ENCODE data around the gene DCLK1.
A peak's percentile ranks its signal among the peaks of the same experiment; 100 is the strongest.

Gene DCLK1

DNA sequence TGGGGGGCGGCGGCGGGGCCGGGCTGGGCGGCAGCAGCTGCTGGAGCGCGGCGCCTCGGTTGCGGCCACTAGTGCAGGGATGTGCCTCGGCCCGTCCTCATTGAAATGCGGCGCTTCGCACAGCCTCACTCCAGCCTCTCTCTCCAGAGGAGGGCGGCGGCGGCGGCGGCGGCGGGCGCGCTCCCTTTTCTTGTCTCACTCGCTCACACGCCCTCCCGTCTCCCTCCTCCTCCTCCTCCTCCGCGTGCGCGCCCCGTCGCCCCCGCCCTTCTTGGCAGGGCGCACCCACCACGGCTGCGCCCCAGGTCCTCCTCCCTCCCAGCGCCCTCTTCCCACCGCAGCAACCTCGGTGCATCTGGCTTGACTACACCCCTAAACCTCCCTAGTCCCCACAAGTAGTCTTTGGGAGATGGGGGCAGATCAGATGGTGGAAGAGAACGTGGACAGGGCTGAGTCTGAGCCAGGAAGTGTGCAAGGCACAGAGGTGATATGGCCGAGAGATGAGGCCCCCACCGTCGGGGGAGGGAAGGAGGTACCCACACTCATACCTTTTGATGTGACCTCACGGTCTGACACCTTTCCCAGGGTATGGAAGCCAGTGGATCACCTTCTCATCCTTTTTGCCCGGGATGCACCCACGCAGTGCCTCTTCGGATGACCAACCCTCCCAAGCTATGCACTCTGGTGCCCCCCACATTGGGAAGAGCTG is at the start of gene DCLK1:
Gene DCLK1 (minus strand): TSS at position 161 of the 709 bp plus-strand sequence.
- DNase-seq, result peak; percentile 27

GRCh38 chr13:36175621-36176020 is 44.4 kb upstream of the DCLK1 start:
- DNase-seq, result no peak

DNA sequence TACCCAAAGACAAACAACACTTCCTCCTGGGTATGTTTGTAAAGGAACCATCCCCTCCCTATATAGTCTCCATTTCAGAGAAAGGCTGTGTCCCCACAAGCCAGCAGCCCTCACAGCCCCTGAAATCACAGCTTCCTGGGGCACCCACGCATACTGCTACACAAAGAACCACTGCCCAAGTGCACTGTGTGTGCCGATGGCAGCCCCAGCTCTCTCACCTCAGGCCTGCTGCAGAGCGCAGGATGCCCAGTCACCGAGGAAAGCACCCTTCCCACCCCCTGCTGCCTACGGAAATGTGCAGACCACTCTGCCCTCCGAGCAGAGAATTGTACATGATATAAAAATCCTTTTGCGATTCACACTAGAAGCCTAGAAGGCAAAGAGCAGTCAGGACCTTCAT is 43.7 kb upstream of the DCLK1 start:
- DNase-seq, result no peak

GRCh38 chr13:36173571-36174322 is 42.6 kb upstream of the DCLK1 start:
- DNase-seq, result no peak

DNA sequence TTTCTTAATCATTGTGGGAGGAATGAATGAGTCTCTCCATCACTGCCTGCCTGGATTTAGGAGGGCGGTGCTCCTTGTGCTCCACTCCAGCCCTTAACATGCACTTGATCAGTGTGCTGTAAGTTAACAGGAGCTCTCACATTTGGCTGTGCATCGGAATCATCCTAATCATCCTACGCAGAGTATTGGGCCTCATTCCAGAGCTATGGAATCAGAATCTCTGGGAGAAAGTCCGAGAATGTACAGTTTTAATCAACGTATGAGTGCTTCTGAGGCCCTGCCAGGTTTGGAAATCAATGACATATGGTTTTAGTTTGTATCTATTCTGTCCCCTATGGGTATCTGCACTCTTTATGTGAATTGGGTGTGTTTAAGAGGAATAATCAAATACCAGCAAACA is 34.9 kb upstream of the DCLK1 start:
- DNase-seq, result no peak

DNA sequence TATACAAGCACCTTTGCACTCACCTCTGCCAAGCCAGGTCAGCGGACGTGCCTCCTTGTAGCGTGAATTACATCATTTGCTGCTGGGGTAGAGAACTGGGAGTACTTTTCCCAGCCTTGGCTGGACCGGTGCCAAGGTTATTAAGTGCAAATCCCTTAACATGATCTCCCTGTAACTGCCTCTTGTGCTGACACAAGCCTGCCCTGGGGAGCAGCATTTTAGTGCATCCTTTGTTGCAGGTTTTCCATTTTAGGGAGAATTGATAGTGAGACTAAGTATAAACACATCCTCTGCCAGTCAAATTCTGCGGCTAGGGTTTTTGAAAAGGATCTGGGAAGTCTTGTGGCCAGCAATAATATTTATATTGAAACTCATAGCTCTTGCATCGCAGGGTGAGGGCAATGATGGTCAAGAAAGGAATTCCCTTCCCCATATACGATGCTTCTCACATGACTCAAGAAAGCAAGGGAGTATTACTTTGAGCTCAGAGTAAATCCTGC is 32.7 kb upstream of the DCLK1 start:
- DNase-seq, result peak; percentile 82

DNA sequence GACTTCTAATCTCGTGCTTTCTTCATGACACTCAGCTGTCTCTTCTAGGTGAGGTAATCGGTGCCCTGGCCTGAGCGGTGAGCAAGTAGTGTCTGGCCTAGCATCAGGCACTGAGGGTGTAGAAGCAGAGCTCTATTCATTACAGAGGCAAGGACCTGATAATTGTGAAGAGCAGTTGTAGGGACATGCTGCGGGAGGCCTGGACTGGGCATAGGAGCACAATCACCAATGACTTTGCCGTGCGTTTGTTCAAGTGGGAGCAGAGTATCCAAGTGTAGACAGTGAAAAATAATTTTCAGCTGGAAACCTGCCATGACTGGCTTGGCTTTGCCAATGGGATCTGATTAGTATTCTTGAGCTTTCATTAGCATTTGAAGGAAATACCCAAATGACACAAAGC is 32.1 kb upstream of the DCLK1 start:
- DNase-seq, result no peak

DNA sequence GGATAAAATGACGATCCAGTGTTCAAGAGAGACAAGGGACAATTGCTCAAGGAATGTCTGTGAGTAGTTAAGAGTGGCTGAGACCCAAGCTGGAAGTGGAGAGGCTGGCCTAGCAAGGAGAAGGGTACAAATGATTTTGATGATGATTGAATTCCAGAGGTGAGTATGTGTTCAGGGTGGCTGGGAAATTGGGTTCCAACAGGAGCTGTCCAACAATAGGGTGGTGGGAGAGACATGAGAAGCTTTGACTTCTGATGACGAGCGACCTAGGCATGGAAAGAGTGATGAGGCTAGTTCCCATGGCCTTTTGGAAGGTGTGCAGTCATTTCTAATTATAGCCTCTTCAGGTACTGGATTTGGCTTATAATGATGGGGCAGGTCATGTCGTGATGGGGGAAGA is 29.1 kb upstream of the DCLK1 start:
- DNase-seq, result no peak

DNA sequence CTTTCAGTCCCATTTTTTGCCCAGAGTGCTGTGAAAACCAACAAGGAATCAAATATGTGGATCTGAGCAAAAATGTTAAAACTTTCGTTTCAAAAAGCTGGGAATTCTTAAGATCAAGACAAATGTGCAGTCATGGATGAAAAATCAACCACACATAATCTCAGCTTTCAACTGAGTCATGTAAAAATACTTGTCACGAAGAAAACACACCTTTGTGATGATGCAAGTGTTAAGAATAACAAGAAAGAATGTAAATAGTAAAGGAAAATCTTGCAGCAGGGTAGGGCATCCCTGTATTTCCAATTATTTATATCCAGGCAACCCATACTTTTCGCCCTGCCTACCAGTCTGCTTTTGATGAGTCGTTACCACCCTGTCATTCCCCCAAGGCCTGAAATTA is 27.4 kb upstream of the DCLK1 start:
- DNase-seq, result no peak

DNA sequence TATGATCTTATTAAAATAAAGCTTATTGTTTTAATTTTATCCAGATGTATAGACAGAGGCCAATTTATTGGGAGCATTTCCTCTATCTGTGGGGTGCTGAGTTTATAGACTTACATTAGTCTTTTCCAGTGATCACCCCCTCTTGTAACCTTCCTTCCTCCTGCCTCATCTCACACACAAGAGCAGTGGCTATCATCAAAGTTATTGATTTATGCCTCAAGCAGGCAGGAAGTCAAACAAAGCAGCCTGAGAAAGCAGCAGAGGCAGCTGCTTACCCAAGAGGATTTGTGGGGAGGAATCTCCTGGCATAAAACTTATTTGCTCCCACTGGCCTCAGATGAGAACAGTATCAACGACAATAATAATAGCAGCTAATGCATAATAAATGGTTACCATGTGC is 26.3 kb upstream of the DCLK1 start:
- peak; percentile 44 for DNase-seq

- no peak for DNase-seq
These were observed 23.5 kb upstream of the DCLK1 start for GRCh38 chr13:36154567-36155291.

DNA sequence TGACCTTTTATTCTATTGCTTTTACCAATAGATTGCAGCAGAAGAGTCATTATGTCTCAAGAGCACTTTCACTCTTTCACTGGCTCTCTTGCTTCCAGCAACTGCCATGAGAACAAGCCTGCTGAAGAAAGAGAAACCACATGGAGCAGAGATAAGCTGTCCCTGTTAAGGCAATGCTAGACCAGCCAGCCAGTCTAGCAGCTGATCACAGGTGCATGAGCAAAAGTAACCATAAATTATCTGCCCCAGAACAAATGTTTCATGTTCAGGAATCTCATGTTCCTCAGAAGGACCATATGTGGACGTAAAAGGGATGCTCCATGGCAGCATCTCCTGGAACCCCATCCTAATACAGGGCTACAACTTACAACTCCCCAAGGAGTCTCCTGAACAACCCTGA is 20.4 kb upstream of the DCLK1 start:
- DNase-seq, result no peak

DNA sequence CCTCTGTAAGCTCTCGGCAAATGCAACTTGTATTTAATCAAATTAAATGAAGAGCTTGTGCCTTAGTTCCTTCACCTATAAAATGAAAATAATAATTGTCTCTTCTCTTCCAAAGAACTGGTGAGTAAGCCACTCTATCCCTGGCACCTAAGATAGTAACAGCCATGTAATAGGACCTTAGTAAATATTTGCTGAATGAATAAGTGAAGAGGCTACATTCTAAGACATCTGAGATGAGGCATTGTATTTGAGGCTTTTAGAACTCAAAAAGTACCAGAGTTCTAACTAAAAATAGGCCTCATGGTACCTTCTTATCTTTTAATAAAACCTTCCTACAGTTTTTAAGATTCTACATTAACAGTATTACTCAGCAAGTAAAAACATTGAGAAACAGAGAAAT is 17.3 kb upstream of the DCLK1 start:
- DNase-seq, result peak; percentile 9

DNA sequence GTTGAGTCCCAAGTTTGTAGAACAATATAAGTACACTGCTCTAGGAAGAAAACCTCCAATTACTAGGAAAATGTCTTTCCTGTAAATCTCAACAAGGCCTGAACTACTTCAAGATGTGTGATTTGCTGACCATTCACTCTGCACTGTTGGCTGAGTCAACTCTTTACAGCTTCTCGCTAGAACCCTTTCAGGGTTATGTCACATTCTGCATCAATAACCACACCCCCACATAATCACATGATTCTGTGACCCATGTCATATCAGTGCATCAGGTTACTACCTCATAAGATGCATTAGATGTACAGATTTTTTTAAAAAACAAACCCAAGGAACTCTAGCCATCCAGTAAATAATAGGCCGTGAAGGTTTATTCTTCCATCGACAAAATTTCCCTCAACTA is 16.1 kb upstream of the DCLK1 start:
- DNase-seq, result no peak

DNA sequence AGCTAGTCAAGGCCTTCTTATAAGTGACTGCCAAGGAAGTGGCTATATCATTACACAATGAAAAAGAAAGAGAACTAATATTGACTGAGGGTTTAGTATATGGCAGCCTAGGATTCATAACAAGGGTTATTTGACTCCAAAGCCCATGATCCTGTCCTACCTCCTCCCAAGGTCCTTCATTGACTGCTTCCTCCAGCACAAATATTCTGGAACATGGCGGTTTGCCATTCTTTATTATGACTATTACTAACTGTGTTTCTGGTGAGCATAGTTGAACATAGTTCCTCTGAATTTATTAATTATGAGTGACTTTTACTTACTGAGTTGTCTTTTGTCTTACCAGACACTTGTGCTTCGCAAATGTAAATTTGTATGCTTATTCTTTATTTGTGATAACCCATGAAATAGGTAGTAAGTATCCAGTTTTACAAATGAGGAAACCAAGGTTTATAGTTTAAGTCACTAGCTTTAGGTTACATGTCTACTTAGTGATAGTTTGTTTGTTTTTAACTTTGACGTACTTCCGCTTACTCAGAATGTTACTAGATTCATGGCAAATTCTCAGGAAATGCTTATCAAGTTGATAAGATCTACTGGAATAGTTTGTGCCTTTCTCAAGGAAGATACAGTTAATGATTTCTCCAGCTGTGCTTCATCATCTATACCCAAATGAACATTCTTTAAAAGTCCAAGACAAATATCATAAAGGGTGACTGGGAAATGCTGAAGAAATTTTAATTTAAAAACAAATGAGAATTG is 15.5 kb upstream of the DCLK1 start:
- DNase-seq, result no peak

DNA sequence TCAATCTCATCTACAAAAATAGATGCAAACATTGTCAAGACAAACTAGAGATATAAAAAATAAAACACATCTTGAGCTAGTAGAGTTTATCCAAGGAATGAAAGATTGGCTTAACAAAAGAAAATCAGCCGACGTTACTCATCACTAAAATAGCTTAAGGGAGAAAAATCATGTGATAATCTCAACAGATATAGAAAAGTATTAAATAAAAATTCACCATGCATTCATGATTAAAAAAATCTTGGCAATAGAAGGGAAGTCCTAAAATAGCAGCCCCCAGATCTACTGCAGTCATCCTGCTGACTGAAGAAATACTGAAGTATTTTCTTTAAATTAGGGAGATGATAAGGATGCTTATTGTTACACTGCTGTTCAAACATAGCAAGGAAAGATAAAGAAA is 12.6 kb upstream of the DCLK1 start:
- DNase-seq, result no peak

DNA sequence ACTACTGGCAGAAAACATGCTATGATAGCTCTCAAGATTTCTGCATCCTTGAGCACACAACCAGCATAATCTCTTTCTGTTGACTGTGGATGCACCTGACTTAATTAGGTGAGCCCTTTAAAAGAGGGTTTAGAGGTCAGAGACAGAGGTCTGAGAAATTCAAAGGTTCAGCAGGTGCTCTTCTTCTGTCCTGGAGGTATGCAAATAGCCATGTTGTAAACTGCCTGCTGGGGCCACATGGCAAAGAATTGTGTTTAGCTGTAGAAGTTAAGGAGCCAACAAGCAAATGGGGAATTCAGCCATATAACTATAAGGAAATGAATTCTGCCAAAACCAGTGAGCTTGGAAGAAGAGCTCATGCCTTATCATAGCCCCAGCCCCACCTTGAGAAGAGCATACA is 11.6 kb upstream of the DCLK1 start:
- DNase-seq, result no peak

DNA sequence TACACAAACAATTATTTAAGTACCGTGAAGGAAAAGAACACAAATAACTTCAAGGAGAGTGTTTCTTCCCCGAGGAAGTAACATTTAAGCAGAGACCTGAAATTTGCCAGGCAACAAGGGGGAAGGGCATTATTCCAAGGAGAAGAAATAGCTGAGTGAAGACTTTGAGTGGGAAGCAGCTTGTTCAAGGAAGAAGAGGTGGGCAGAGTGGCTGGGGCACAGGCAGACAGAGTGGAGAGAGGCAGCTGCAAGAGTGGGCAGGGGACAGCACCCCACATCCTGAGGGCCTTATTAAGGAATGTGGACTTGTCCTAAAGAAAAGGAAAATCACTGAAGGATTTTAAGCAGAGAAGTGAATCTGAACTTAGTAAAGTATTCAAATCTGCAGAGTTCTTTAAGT is 4.7 kb upstream of the DCLK1 start:
- no peak for DNase-seq

- DNase-seq, result no peak
These were observed 3.5 kb upstream of the DCLK1 start for GRCh38 chr13:36134632-36135031.

DNA sequence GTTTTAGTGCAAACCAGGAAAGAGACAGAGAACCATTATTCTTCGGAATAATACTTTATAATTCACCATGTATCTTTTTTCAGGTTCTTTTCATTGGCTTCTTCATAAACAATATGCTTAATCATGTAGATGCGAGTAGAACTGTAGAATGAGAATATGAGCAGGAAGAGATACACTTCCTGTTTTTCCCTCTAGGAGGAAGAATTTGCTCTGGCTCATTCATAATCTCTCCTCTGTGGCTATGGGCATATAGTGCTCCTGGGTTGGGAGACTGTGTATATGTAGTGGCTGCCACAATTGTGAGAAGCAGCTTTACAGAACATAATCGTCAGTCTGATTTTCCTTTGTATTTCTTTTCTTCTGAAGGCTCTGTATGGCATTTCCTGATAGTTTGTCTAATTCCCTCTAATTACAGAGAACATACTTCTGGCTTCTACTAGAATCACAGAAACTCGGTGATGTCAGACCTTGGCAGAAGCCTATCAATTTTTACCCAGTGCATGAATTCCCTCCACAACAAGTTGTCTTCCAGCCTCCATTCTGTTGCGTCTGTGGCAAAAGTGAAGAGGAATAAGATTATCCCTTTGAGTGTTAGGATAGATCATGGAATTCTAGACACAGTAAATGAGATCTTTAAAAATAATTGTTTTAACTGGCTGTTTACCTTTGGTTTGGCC is 2.9 kb upstream of the DCLK1 start:
- peak; percentile 9 for DNase-seq

GRCh38 chr13:36132376-36132775 is 1.2 kb upstream of the DCLK1 start:
- no peak for DNase-seq

- DNase-seq, result no peak
These were observed 732 bp upstream of the DCLK1 start for GRCh38 chr13:36131931-36132297.

Measured in NCI-H510A treated with DMSO at 0.1 percent for 48 hours (cell line).